Panc1 (cell line): ENCODE results near the gene SYTL3. TPM values are rescaled to one million over a fixed set of nuclear protein-coding genes. Genes with fewer than 3 reads are reported as not detected.

Experiments used
- ATAC-seq: fragments of 200-7000 bp; cut with Tn5 transposase; 2 replicates; pipeline ENCODE4 v1.9.1; 2020; ENCODE audit warnings: mild to moderate bottlenecking, moderate library complexity
- BruUV-seq: library from RNA; stranded (reverse); fragments of 400-500 nt; replicated peaks from 2 replicates; lab custom pipeline; 2021; lab: Mats Ljungman, UMichigan
- CTCF ChIA-PET: fragments of 300-600 bp; sonication (Branson Sonifier 250); formaldehyde crosslinking; loops from one replicate; lab custom pipeline; 2022; ENCODE audit warnings: antibody characterized with exemption; lab: Charles Lee
- POLR2A ChIA-PET: fragments of 300-600 bp; sonication (Branson Sonifier 250); formaldehyde crosslinking; loops from one replicate; lab custom pipeline; 2022; ENCODE audit warnings: antibody characterized with exemption; lab: Charles Lee
- DNase-seq: peaks from one replicate; pipeline ENCODE4 v3.0.0-alpha.2; 2010; ENCODE audit warnings: low read depth, low spot score
- H3K27ac ChIP-seq: 2 replicates; pipeline ENCODE4 v1.5.1; 2011; ENCODE audit warnings: mild to moderate bottlenecking, low read length, inconsistent platforms
- H3K27me3 ChIP-seq: fragments of 200-500 bp; sonication (Bioruptor generic); 2 replicates; pipeline ENCODE4 v1.6.0; 2014; ENCODE audit warnings: low read length, inconsistent platforms; ENCODE audit not compliant: control insufficient read depth, insufficient read depth
- H3K36me3 ChIP-seq: fragments of 200-500 bp; sonication (Bioruptor generic); 2 replicates; pipeline ENCODE4 v1.5.1; 2014; ENCODE audit warnings: inconsistent platforms, mild to moderate bottlenecking, low read length, moderate library complexity; ENCODE audit not compliant: control insufficient read depth, insufficient read depth
- H3K4me1 ChIP-seq: 2 replicates; pipeline ENCODE4 v1.5.1; 2011; ENCODE audit warnings: inconsistent platforms, mild to moderate bottlenecking, low read length, moderate library complexity; ENCODE audit not compliant: control insufficient read depth, insufficient read depth
- H3K4me3 ChIP-seq, 2 experiments: 2 replicates each; pipeline ENCODE4 v1.5.1; 2011 to 2012; ENCODE audit warnings: low read depth in 2 of 2, low read length in 2 of 2, mild to moderate bottlenecking in 2 of 2, inconsistent platforms in 1 of 2, moderate library complexity in 1 of 2
- H3K9me3 ChIP-seq: fragments of 200-500 bp; sonication (Bioruptor generic); 2 replicates; pipeline ENCODE4 v1.5.1; 2014; ENCODE audit warnings: low read depth, mild to moderate bottlenecking, inconsistent platforms, low read length, moderate library complexity; ENCODE audit not compliant: control insufficient read depth, insufficient read depth
- POLR2AphosphoS5 ChIP-seq: IDR thresholded peaks from 2 replicates; pipeline ENCODE4 v1.6.1; 2012; ENCODE audit warnings: mild to moderate bottlenecking, low read depth, low read length, moderate library complexity
- SIN3A ChIP-seq: IDR thresholded peaks from 2 replicates; pipeline ENCODE4 v1.6.1; 2012; ENCODE audit warnings: low read depth, mild to moderate bottlenecking, low read length, moderate library complexity, borderline replicate concordance; ENCODE audit not compliant: insufficient read depth
- TCF7L2 ChIP-seq: IDR thresholded peaks from 2 replicates; pipeline ENCODE4 v1.6.1; 2011; ENCODE audit warnings: mild to moderate bottlenecking, low read depth, low read length, inconsistent platforms
- in situ Hi-C: cut with HindIII; loops from 2 replicates; pipeline ENCODE4 v1.10.0; 2016; ENCODE audit warnings: low sequenced_read_pairs, low pct_unique_long_range_greater_than_20kb
- intact Hi-C: fragments of 100-400 bp; cut with micrococcal nuclease; formaldehyde crosslinking; loops from one replicate; pipeline ENCODE4 v1.10.0; 2022; ENCODE audit not compliant: unreplicated experiment
- total RNA-seq: library from RNA; stranded (reverse); gene quantifications from one replicate; pipeline ENCODE4 v1.2.1, GENCODE V29; 2021; ENCODE audit not compliant: unreplicated experiment
- TF ChIP-seq, protein P1 (sequence below), 2 experiments: IDR thresholded peaks; 2 replicates each; pipeline ENCODE4 v1.6.1; 2011 to 2012; ENCODE audit warnings: low read depth in 2 of 2, control low read depth in 1 of 2, low read length in 1 of 2, mild to moderate bottlenecking in 1 of 2, moderate library complexity in 1 of 2; ENCODE audit not compliant: insufficient read depth in 1 of 2
- TF ChIP-seq, protein P2 (sequence below): fragments of 450-650 bp; IDR thresholded peaks from 2 replicates; pipeline ENCODE4 v1.5.1; 2017; ENCODE audit warnings: mild to moderate bottlenecking

Gene SYTL3
- total RNA-seq, 1 experiment from 2014 or later, result 1.4 TPM

DNA sequence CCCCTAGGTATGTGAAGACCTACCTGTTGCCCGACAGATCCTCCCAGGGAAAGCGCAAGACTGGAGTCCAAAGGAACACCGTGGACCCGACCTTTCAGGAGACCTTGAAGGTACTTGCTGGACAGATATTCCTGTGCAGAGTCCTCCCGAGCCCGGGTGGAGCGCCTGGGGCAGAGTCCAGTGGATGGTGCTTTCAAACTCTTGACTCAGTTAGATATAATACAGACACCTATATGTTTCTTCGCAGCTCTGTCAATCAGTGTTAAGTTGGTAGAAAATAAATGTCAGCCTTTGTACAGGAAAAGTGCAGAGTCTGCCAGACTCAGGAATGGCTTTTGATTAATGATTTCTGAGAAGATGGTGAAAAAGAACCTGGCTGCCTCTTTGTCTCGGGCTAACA, 102.1 kb downstream of the SYTL3 start:
- no peaks in the 10 kb centered on the region for H3K27me3 ChIP-seq
- no peaks in the 10 kb centered on the region for H3K4me1 ChIP-seq
- POLR2A ChIA-PET, result no interaction called here
- no peak for TF ChIP-seq SIN3A
- no peak for TF ChIP-seq TCF7L2
- TF ChIP-seq POLR2AphosphoS5, result no peak
- TF ChIP-seq, protein P1, sequence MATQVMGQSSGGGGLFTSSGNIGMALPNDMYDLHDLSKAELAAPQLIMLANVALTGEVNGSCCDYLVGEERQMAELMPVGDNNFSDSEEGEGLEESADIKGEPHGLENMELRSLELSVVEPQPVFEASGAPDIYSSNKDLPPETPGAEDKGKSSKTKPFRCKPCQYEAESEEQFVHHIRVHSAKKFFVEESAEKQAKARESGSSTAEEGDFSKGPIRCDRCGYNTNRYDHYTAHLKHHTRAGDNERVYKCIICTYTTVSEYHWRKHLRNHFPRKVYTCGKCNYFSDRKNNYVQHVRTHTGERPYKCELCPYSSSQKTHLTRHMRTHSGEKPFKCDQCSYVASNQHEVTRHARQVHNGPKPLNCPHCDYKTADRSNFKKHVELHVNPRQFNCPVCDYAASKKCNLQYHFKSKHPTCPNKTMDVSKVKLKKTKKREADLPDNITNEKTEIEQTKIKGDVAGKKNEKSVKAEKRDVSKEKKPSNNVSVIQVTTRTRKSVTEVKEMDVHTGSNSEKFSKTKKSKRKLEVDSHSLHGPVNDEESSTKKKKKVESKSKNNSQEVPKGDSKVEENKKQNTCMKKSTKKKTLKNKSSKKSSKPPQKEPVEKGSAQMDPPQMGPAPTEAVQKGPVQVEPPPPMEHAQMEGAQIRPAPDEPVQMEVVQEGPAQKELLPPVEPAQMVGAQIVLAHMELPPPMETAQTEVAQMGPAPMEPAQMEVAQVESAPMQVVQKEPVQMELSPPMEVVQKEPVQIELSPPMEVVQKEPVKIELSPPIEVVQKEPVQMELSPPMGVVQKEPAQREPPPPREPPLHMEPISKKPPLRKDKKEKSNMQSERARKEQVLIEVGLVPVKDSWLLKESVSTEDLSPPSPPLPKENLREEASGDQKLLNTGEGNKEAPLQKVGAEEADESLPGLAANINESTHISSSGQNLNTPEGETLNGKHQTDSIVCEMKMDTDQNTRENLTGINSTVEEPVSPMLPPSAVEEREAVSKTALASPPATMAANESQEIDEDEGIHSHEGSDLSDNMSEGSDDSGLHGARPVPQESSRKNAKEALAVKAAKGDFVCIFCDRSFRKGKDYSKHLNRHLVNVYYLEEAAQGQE (IDR thresholded peaks at IDR 0.05; ENCODE audit: insufficient read depth in 1 of 2, low read depth in 2 of 2, low read length in 1 of 2), result no peak
- TF ChIP-seq, protein P2, sequence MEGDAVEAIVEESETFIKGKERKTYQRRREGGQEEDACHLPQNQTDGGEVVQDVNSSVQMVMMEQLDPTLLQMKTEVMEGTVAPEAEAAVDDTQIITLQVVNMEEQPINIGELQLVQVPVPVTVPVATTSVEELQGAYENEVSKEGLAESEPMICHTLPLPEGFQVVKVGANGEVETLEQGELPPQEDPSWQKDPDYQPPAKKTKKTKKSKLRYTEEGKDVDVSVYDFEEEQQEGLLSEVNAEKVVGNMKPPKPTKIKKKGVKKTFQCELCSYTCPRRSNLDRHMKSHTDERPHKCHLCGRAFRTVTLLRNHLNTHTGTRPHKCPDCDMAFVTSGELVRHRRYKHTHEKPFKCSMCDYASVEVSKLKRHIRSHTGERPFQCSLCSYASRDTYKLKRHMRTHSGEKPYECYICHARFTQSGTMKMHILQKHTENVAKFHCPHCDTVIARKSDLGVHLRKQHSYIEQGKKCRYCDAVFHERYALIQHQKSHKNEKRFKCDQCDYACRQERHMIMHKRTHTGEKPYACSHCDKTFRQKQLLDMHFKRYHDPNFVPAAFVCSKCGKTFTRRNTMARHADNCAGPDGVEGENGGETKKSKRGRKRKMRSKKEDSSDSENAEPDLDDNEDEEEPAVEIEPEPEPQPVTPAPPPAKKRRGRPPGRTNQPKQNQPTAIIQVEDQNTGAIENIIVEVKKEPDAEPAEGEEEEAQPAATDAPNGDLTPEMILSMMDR, result no peak
- BruUV-seq, result no TSS peak
- CTCF ChIA-PET, result no interaction called here
- H3K9me3 ChIP-seq, result no peaks in the 10 kb centered on the region
- H3K4me3 ChIP-seq, result no peak overlapping the region
- ATAC-seq (no peak), DNase-seq (no peak)
- in situ Hi-C loops, result no loop called here
- no peaks in the 10 kb centered on the region for H3K36me3 ChIP-seq
- intact Hi-C loops, result no loop called here
- H3K27ac ChIP-seq, result no peak overlapping the region

DNA sequence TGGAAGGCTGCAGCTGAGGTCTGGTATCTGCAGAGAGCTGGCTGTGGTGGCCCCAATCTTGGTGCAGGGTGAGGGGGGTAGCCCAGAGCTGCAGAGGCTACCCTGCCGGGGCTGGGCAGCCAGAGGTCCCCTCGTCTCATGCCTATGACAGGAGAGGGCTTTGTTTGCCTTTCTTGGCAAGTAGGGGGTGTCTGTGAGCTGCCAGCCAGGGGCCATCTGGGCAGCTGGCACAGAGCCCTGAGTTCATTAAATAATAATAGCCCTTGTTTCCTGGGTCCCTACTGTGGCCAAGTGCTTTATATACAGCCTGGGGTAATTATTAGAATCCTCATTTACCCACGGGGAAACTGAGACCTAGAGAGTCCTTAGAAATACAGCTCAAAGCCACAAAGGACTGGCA, 102.8 kb downstream of the SYTL3 start:
- TF ChIP-seq TCF7L2 (no peak), SIN3A (no peak), POLR2AphosphoS5 (no peak)
- TF ChIP-seq, protein P2, result no peak
- TF ChIP-seq, protein P1 (IDR thresholded peaks at IDR 0.05; ENCODE audit: insufficient read depth in 1 of 2, low read depth in 2 of 2, low read length in 1 of 2), result no peak
- no peaks in the 10 kb centered on the region for H3K9me3 ChIP-seq
- no peaks in the 10 kb centered on the region for H3K27me3 ChIP-seq
- in situ Hi-C loops (no loop called here), intact Hi-C loops (no loop called here)
- BruUV-seq, result no TSS peak
- ATAC-seq, result no peak
- no peaks in the 10 kb centered on the region for H3K4me1 ChIP-seq
- no peak for DNase-seq
- H3K27ac ChIP-seq, result no peak overlapping the region
- POLR2A ChIA-PET, result no interaction called here
- H3K4me3 ChIP-seq, result no peak overlapping the region
- CTCF ChIA-PET, result no interaction called here
- H3K36me3 ChIP-seq, result no peaks in the 10 kb centered on the region
